Measurements from ENCODE around the gene EHMT1. TPM values are rescaled to one million over a fixed set of nuclear protein-coding genes. Genes with fewer than 3 reads are reported as not detected.

The EHMT1 gene
- total and polyA plus RNA-seq, 2 experiments from 2014 or later: 46.0 to 47.7 TPM

DNA sequence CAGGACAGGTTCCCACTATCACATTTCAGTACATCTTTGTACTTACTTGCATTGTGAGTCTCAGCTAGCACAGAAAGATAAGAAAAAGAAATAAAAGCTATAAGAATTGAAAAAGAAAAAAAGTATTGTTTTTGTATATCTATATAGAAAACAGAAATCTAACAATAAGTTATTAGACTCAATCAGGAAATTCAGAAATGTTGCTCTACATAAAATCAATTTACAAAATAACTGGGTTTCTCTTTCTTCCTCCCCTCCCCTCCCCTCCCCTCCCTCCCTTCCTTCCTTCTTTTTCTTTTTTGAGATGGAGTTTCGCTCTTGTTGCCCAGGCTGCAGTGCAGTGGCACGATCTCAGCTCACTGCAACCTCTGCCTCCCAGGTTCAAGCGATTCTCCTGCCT is 251.6 kb downstream of the EHMT1 start:
- 84% methylated on average over 3 of the region's 3 CpGs for WGBS (ENCODE audit: low lambda C conversion rate, missing lambda C conversion rate)
- Histone ChIP-seq H3K36me3 (replicated peaks; ENCODE audit: insufficient read depth, low read depth) (no peaks in the 10 kb centered on the region), H4K20me1 (ENCODE audit: insufficient read depth, poor library complexity, severe bottlenecking) (no peaks in the 10 kb centered on the region)

DNA sequence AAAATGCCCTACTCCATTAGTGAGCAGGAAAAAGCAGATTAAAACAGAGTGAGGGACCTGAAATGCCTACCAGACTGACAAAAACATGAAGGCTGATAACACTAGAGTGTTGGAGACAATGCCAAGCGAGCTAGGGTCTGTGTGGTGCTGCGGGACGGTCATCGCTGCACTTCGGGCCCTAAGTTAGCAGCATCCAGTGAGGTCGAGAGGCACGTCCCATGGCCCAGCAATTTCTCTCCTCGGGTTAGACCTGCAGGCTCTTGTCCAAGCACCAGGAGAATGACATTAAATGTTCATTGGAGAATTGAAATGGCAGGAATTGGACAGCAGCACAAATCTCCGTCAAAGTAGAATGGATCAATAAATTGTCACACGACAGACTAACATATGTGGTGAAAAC is 253.5 kb downstream of the EHMT1 start:
- no peaks in the 10 kb centered on the region for H4K20me1 ChIP-seq (ENCODE audit: insufficient read depth, poor library complexity, severe bottlenecking)
- DNase-seq (ENCODE audit: low spot score): no peak
- H2AFZ ChIP-seq: no peak overlapping the region
- no peak overlapping the region for H3K27ac ChIP-seq
- no peak for TF ChIP-seq EZH2 (IDR thresholded peaks at IDR 0.05; ENCODE audit: borderline replicate concordance)
- H3K79me2 ChIP-seq: no peaks in the 10 kb centered on the region
- peaks cover 22% of the 10 kb centered on the region for H3K27me3 ChIP-seq
- 86% methylated on average over 10 of the region's 10 CpGs for WGBS (ENCODE audit: low lambda C conversion rate, missing lambda C conversion rate)
- no peaks in the 10 kb centered on the region for H3K36me3 ChIP-seq (replicated peaks; ENCODE audit: insufficient read depth, low read depth)
- H3K4me1 ChIP-seq (ENCODE audit: insufficient read depth): no peaks in the 10 kb centered on the region
- H3K4me2 ChIP-seq: no peak overlapping the region
- no peak overlapping the region for H3K4me3 ChIP-seq
- H3K9me2 ChIP-seq (replicated peaks; ENCODE audit: insufficient read depth): no peaks in the 10 kb centered on the region
- no peaks in the 10 kb centered on the region for H3K9me3 ChIP-seq (ENCODE audit: low read depth)

More for the DNA sequence above, 251.6 kb downstream of the EHMT1 start:
- Histone ChIP-seq H3K4me1 (ENCODE audit: insufficient read depth) (no peaks in the 10 kb centered on the region), H3K27me3 (peaks cover 3% of the 10 kb centered on the region), H2AFZ (no peak overlapping the region), H3K4me2 (no peak overlapping the region), H3K79me2 (no peaks in the 10 kb centered on the region), H3K9me3 (ENCODE audit: low read depth) (no peaks in the 10 kb centered on the region), H3K4me3 (no peak overlapping the region), H3K9me2 (replicated peaks; ENCODE audit: insufficient read depth) (no peaks in the 10 kb centered on the region), H3K27ac (no peak overlapping the region)
- TF ChIP-seq EZH2phosphoT487 (IDR thresholded peaks at IDR 0.05; ENCODE audit: low read depth, severe bottlenecking, unreplicated experiment) (no peak), EZH2 (IDR thresholded peaks at IDR 0.05; ENCODE audit: borderline replicate concordance) (no peak)
- TF ChIP-seq, protein P1, sequence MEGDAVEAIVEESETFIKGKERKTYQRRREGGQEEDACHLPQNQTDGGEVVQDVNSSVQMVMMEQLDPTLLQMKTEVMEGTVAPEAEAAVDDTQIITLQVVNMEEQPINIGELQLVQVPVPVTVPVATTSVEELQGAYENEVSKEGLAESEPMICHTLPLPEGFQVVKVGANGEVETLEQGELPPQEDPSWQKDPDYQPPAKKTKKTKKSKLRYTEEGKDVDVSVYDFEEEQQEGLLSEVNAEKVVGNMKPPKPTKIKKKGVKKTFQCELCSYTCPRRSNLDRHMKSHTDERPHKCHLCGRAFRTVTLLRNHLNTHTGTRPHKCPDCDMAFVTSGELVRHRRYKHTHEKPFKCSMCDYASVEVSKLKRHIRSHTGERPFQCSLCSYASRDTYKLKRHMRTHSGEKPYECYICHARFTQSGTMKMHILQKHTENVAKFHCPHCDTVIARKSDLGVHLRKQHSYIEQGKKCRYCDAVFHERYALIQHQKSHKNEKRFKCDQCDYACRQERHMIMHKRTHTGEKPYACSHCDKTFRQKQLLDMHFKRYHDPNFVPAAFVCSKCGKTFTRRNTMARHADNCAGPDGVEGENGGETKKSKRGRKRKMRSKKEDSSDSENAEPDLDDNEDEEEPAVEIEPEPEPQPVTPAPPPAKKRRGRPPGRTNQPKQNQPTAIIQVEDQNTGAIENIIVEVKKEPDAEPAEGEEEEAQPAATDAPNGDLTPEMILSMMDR (IDR thresholded peaks at IDR 0.05; ENCODE audit: poor library complexity): no peak
- no peak for DNase-seq (ENCODE audit: low spot score)

DNA sequence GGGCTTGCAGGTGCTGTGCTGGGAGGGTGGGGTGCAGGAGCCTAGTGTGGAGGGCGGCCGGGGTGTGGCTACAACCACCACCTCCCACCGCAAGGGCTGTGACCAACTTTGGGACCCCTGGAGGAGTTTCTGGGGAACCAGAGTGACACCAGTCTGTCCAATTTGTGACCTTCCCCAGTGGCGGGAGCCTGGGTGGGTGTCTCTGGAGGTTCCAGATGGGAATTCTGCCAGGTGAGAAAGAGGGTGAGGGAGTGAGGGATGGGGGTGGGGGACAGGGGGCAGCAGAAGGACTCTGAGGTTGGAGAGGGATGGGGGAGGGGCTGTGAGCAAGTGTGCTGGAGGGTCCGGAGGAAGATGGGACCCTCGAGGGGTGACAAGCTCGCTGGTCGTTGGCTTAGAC is 254.6 kb downstream of the EHMT1 start:
- Histone ChIP-seq H4K20me1 (ENCODE audit: insufficient read depth, poor library complexity, severe bottlenecking) (no peaks in the 10 kb centered on the region), H3K9me3 (ENCODE audit: low read depth) (no peaks in the 10 kb centered on the region), H3K27ac (no peak overlapping the region), H3K4me2 (no peak overlapping the region), H3K27me3 (peaks cover 26% of the 10 kb centered on the region), H3K79me2 (no peaks in the 10 kb centered on the region), H3K4me3 (no peak overlapping the region), H2AFZ (no peak overlapping the region), H3K9me2 (replicated peaks; ENCODE audit: insufficient read depth) (no peaks in the 10 kb centered on the region), H3K4me1 (ENCODE audit: insufficient read depth) (no peaks in the 10 kb centered on the region), H3K36me3 (replicated peaks; ENCODE audit: insufficient read depth, low read depth) (no peaks in the 10 kb centered on the region)
- 53% methylated on average over 4 of the region's 8 CpGs for WGBS (ENCODE audit: low lambda C conversion rate, missing lambda C conversion rate)
- no peak for DNase-seq (ENCODE audit: low spot score)
- TF ChIP-seq, protein P1 (IDR thresholded peaks at IDR 0.05; ENCODE audit: poor library complexity): no peak
- TF ChIP-seq EZH2phosphoT487 (IDR thresholded peaks at IDR 0.05; ENCODE audit: low read depth, severe bottlenecking, unreplicated experiment) (no peak), EZH2 (IDR thresholded peaks at IDR 0.05; ENCODE audit: borderline replicate concordance) (no peak)

DNA sequence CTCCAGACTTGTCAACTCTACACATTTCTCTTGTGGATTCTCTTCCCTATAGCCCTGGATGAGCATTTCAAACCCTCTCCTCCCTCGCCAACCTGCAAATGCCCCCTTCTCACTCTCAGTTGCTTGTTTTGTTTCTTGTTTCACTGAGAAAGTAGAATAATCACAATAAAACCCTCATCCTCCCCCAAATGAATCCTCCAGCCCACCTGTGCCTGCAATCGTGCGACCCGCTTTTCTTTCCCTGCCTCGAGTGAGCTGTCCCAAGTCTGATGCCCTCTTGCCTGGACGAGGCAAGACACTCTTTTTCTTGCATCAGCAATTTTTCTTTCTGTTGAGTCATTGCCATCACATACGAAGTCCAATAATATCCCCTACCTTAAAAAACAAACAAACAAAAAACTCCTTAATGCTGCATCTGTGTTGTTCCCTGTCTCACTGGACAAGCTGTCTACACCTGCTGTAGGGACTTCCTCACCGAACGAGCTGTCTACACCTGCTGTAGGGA is 255.1 kb downstream of the EHMT1 start:
- H3K79me2 ChIP-seq: no peaks in the 10 kb centered on the region
- H3K4me1 ChIP-seq (ENCODE audit: insufficient read depth): no peaks in the 10 kb centered on the region
- H3K9me3 ChIP-seq (ENCODE audit: low read depth): no peaks in the 10 kb centered on the region
- DNase-seq (ENCODE audit: low spot score): no peak
- no peak overlapping the region for H3K27ac ChIP-seq
- H3K4me2 ChIP-seq: no peak overlapping the region
- H3K9me2 ChIP-seq (replicated peaks; ENCODE audit: insufficient read depth): no peaks in the 10 kb centered on the region
- TF ChIP-seq EZH2 (IDR thresholded peaks at IDR 0.05; ENCODE audit: borderline replicate concordance) (no peak), EZH2phosphoT487 (IDR thresholded peaks at IDR 0.05; ENCODE audit: low read depth, severe bottlenecking, unreplicated experiment) (no peak)
- TF ChIP-seq, protein P1 (IDR thresholded peaks at IDR 0.05; ENCODE audit: poor library complexity): no peak
- peaks cover 30% of the 10 kb centered on the region for H3K27me3 ChIP-seq
- H3K36me3 ChIP-seq (replicated peaks; ENCODE audit: insufficient read depth, low read depth): no peaks in the 10 kb centered on the region
- WGBS (ENCODE audit: low lambda C conversion rate, missing lambda C conversion rate): 88% methylated on average over 9 of the region's 9 CpGs
- H2AFZ ChIP-seq: no peak overlapping the region
- H3K4me3 ChIP-seq: no peak overlapping the region
- no peaks in the 10 kb centered on the region for H4K20me1 ChIP-seq (ENCODE audit: insufficient read depth, poor library complexity, severe bottlenecking)
